Measurements from ENCODE around the gene RPL37A.

DNA sequence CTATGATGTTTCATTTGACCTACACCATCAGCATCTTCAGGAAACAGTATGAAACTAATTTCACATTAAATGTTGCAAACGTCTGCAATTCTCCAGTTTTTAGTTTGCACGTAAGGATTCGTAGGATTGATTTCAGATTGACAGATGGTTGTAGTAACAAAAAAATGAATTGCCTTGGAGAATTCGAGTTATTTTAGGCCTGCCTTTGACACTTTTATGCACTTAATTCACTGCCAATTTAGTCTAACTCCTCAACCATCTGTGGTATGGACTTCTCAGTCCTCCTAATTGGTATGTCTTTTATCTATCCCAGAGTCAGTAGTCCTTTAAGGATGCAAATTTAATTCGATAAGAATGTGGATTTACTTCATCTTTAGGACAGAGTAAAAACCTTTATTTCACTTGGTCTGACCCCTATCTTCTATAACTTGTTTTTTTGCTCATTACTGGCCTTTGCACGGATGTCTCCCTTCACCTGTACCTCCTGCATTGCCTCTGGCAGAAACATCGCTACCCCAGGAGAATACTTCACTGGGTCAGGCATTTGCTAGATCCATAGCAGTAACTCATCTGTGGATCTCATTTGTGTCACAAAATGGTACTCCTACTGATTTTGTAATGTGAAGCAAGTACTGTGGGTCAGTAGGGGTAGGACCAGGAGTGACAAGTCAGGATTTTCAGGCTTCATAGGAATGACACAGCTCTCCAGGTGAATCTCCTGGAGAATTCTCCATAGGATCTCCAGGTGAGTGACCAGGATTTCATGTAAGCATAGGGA lies 3.9 kb downstream of the RPL37A start:
- TF ChIP-seq, protein P1, sequence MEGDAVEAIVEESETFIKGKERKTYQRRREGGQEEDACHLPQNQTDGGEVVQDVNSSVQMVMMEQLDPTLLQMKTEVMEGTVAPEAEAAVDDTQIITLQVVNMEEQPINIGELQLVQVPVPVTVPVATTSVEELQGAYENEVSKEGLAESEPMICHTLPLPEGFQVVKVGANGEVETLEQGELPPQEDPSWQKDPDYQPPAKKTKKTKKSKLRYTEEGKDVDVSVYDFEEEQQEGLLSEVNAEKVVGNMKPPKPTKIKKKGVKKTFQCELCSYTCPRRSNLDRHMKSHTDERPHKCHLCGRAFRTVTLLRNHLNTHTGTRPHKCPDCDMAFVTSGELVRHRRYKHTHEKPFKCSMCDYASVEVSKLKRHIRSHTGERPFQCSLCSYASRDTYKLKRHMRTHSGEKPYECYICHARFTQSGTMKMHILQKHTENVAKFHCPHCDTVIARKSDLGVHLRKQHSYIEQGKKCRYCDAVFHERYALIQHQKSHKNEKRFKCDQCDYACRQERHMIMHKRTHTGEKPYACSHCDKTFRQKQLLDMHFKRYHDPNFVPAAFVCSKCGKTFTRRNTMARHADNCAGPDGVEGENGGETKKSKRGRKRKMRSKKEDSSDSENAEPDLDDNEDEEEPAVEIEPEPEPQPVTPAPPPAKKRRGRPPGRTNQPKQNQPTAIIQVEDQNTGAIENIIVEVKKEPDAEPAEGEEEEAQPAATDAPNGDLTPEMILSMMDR (IDR thresholded peaks at IDR 0.05), result no peak
- peak in 1 of 3 donors; percentile 4 for TF ChIP-seq POLR2A (IDR thresholded peaks at IDR 0.05)
